KBM-7 (cell line): ENCODE data around the gene SLC19A3.
A peak's percentile ranks its signal among the peaks of the same experiment; 100 is the strongest.
"Not testable (repeated sequence)": the region's sequence is repeated elsewhere in the genome, so short reads cannot be mapped to it uniquely, and the experiment has no call there.

Source experiments
- DNase-seq: peaks from one replicate; pipeline ENCODE4 v3.0.0-alpha.2; 2015
- in situ Hi-C: fragments of 300-500 bp; cut with MboI; formaldehyde crosslinking; loops from 2 replicates; pipeline ENCODE4 v1.14.3; 2020; ENCODE audit warnings: low sequenced_read_pairs, low pct_unique_long_range_greater_than_20kb, mixed read lengths

The SLC19A3 gene

DNA sequence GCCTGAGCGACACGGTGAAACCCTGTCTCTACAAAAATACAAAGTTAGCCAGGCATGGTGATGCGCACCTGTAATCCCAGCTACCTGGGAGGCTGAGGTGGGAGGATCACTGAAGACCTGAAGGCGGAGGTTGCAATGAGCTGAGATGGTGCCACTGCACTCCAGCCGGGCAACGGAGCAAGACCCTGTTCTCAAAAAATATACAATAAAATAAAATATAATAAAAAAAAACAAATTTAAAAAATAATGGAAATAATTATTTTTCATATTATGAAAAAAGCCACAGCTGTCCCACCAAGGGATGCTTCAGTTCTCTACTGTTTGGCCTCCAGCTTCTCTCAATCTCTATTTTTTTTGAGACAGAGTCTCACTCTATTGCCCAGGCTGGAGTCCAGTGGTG, 10.4 kb downstream of the SLC19A3 start:
- no peak for DNase-seq
- in situ Hi-C loops, result no loop called here

DNA sequence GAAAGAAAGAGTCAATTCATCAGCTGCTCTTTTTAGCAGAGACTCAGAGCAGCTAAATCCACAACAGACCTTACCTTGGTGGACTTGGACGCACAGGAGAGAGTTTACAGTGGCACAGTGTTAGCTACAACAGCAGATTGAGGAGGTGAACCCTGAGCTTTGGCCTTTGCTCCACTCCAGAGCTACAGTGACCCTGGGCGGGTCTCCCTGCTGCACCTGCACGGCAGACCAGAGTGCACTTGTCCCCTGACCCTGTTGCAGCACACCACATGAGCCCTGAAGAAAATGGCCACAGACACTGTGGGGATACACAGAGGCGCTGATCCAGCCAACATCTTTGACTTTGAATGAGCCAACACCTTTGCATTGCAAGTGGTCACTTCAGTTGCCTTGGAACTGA, 11.0 kb downstream of the SLC19A3 start:
- in situ Hi-C loops, result no loop called here
- no peak for DNase-seq

- in situ Hi-C loops, result no loop called here
- DNase-seq, result no peak
Observed at GRCh38 chr2:227703961-227704360, 13.9 kb downstream of the SLC19A3 start.

DNA sequence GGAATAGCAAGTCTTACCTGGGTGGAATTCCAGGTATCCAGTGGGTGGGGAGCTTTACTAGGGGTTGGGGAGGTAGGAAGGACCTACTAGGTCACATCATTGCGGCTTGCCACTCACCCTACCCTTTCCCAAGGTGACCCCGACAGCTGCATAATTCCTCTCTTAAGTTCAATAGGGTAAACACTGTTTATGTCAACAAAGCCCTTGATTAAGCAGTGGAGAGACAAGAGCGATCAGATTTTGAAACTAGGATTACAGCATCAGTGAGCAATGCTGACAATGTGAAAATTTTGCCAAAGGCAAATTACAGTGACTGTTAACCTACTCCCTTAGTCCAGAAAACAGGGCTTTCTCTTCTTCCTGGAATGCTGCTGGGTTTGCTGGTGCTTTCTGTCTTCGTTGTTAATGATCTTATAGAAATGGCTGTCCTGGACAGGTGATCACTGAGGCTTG, 14.5 kb downstream of the SLC19A3 start:
- no peak for DNase-seq
- in situ Hi-C loops, result no loop called here

GRCh38 chr2:227701556-227701955, 16.3 kb downstream of the SLC19A3 start:
- DNase-seq, result no peak
- in situ Hi-C loops, result no loop called here

GRCh38 chr2:227696990-227697679, 20.7 kb downstream of the SLC19A3 start:
- in situ Hi-C loops, result no loop called here
- DNase-seq, result no peak

- DNase-seq, result no peak
- in situ Hi-C loops, result no loop called here
Observed at GRCh38 chr2:227687189-227687588, 30.6 kb downstream of the SLC19A3 start.

DNA sequence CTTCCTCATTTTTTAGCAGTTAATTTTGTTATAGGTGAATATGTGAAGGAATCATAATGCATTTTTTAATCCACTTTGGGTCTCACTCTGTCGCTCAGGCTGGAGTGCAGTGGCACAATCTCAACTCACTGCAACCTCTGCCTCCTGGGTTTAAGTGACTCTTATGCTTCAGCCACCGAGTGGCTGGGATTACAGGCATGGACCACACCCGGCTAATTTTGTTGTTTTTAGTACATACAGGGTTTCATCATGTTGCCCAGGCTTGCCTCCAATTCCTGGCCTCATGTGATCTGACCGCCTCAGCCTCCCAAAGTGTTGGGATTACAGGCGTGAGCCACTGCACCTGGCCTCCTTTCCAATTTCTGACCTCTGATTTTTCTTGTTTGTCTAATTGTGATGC, 33.6 kb downstream of the SLC19A3 start:
- in situ Hi-C loops, result no loop called here
- DNase-seq, result no peak

- in situ Hi-C loops, result no loop called here
Observed at GRCh38 chr2:227677928-227678327, 39.9 kb downstream of the SLC19A3 start.

GRCh38 chr2:227674485-227674884, 43.3 kb downstream of the SLC19A3 start:
- DNase-seq, result no peak
- in situ Hi-C loops, result no loop called here

More at GRCh38 chr2:227677928-227678327, 39.9 kb downstream of the SLC19A3 start:
- no peak for DNase-seq

GRCh38 chr2:227673620-227674019, 44.2 kb downstream of the SLC19A3 start:
- DNase-seq, result peak; percentile 18
- in situ Hi-C loops, result not testable (repeated sequence)

DNA sequence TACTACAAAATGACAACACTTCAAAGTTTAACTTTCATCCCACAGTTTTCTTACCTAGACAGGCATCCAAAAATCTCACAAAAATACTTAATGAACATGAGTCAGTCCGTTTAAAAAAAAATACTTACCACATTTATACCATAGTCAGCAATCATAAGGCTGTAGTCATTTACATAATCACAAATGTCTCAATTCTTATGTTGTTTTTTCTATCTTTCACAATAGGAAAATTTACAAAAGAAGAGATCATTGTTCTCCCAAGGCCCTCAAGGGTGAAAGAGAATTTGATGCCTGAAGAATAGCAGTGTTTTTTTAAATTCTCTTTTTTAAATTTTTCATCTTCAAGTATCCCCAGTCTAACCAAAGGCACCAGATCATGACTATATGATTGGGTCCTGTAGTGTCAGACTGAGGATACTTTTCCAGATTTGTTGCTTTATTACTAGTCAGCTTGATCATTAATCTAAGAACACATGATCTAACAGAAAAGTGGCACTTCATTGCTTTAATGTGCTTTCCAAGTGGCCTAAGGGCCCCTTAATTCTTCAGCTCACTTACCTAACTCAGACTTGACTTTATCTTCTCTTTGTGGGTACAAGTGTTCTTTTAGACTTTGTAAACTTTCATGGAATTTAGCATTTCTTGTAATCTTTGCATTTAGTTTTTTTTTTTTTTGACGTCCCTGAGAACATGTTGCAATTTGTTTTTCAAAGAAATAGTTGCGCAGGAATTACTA, 46.5 kb downstream of the SLC19A3 start:
- in situ Hi-C loops, result no loop called here
- no peak for DNase-seq

GRCh38 chr2:227666631-227667170, 51.1 kb downstream of the SLC19A3 start, which contains the start of gene SCYGR5:
Gene SCYGR5, plus strand, starts transcription at chr2:227666804. Its CDS starts 0 bp downstream, at chr2:227666804.
- in situ Hi-C loops, DNase-seq: not testable (repeated sequence)

GRCh38 chr2:227665189-227665940, 52.5 kb downstream of the SLC19A3 start:
- in situ Hi-C loops, result no loop called here
- DNase-seq, result no peak

DNA sequence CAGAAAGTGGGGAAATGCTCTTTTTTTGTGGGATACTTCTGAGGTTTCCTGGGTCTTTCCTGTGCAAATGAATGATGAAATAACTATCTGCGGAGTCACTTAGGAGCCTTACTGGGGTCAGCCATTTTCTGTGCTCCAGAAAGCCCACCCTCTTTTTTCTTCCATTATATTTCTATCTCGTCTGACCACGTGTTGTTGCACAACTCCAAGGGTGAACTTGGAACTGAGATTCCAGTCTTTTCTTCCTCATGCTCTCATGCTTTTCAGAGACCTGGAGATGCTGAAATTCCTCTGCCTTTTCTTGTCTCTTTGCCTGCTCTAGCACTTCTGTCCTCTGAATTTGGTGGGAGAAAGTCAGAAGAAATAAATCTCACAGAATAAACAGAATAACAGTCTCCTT, 56.0 kb downstream of the SLC19A3 start:
- no peak for DNase-seq
- in situ Hi-C loops, result no loop called here

GRCh38 chr2:227661025-227661649, 56.7 kb downstream of the SLC19A3 start:
- no peak for DNase-seq
- in situ Hi-C loops, result no loop called here

DNA sequence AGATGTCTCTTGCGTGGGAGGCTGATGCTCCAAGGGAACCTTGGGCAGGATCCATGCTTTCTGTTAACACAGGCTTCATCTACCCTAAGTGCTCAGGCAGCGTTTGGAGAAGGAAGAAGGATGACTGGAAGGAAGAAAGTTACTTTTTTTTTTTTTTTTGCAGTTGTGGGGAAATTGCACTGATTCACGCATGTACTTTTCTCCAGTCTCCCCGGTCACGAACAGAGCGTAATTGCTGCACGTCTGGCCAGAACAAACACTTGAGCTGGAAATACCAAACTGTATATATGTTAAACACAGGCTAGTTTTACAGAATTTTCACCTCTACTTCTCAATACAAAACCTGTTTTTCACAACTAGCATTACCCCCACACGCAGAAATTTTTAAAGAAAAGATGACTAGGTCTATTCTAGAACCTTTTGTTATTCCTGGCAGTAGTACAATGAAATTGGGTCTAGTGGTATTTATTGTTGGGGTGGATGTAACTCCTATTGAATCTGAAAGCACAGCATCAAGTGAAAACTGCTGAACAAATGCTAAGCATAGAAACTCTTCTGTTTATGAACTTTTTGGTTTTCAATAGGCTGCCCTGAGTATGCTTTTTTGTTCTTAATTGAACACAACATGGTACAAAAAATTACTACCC, 60.5 kb downstream of the SLC19A3 start:
- DNase-seq, result no peak
- in situ Hi-C loops, result no loop called here

DNA sequence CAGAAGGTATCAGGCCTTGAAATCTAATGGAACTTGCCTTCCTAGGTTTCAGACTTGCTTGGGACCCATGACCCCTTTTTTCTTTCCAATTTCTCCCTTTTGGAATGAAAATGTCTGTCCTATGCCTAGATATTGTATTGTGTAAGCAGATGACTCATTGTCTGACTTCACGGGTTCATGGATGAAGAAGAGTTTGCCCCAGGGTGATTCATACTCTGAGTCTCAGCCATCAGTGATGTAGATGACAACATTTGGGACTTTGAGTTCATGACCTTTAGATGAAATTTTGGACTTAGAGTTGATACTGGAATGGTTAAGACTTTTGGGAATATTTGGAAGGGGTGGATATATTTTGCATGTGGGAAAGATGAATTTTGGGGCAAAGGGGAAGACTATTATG, 62.4 kb downstream of the SLC19A3 start:
- in situ Hi-C loops, result no loop called here
- no peak for DNase-seq

DNA sequence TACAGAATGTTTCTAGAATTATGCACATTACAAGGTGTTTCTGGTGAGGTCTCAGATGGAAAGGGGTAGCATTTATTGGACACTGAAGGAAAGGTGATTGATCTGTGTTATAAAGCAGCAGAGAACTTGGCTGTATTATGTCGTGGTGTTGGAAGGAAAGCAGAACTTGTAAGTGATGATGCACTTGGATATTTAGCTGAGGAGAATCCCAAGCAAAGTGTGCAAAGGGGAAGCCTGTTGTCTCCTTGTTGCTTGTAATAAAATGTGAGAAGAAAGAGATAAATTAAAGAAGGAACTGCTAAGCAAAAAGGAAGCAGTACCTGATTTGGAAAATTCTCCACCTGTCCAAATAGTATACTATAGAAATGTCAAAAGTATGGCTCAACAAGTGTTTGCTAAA, 63.4 kb downstream of the SLC19A3 start:
- DNase-seq, result no peak
- in situ Hi-C loops, result no loop called here
